GM23248 (cell line): ENCODE results near the gene KRT15. TPM values are rescaled to one million over a fixed set of nuclear protein-coding genes. Genes with fewer than 3 reads are reported as not detected.

Source experiments
- DNase-seq: peaks from one replicate; pipeline ENCODE4 v3.0.0-alpha.2; 2015
- H2AFZ ChIP-seq: fragments of 200-600 bp; sonication (generic); 2 replicates; pipeline ENCODE4 v1.6.1; 2016; ENCODE audit warnings: antibody characterized with exemption
- H3F3A ChIP-seq: fragments of 200-600 bp; sonication (generic); 2 replicates; pipeline ENCODE4 v1.6.1; 2016; ENCODE audit warnings: mild to moderate bottlenecking, antibody characterized with exemption, mixed run types; ENCODE audit not compliant: insufficient read depth
- H3K27ac ChIP-seq: fragments of 200-600 bp; sonication (generic); 2 replicates; pipeline ENCODE4 v1.5.1; 2016; ENCODE audit warnings: mild to moderate bottlenecking
- H3K27me3 ChIP-seq: fragments of 200-600 bp; sonication (generic); replicated peaks from 2 replicates; pipeline ENCODE4 v1.6.1; 2016; ENCODE audit warnings: mild to moderate bottlenecking; ENCODE audit not compliant: insufficient read depth
- H3K36me3 ChIP-seq: fragments of 200-600 bp; sonication (generic); 2 replicates; pipeline ENCODE4 v1.6.1; 2016; ENCODE audit warnings: low read depth, mild to moderate bottlenecking
- H3K4me1 ChIP-seq: fragments of 200-600 bp; sonication (generic); 2 replicates; pipeline ENCODE4 v1.6.1; 2016; ENCODE audit warnings: mild to moderate bottlenecking; ENCODE audit not compliant: insufficient read depth
- H3K4me2 ChIP-seq: fragments of 200-600 bp; sonication (generic); one replicate; pipeline ENCODE4 v1.6.1; 2016; ENCODE audit warnings: mild to moderate bottlenecking; ENCODE audit not compliant: unreplicated experiment
- H3K4me3 ChIP-seq: fragments of 200-600 bp; sonication (generic); 2 replicates; pipeline ENCODE4 v1.5.1; 2016; ENCODE audit warnings: mild to moderate bottlenecking
- H3K79me2 ChIP-seq: fragments of 200-600 bp; sonication (generic); 2 replicates; pipeline ENCODE4 v1.6.1; 2016; ENCODE audit warnings: mild to moderate bottlenecking; ENCODE audit not compliant: insufficient read depth
- H3K9ac ChIP-seq: fragments of 200-600 bp; sonication (generic); 2 replicates; pipeline ENCODE4 v1.6.1; 2016; ENCODE audit warnings: mild to moderate bottlenecking
- H3K9me2 ChIP-seq: fragments of 200-600 bp; sonication (generic); 2 replicates; pipeline ENCODE4 v1.6.1; 2016; ENCODE audit warnings: mixed run types, mild to moderate bottlenecking, moderate library complexity; ENCODE audit not compliant: insufficient read depth
- H3K9me3 ChIP-seq: fragments of 200-600 bp; sonication (generic); one replicate; pipeline ENCODE4 v1.6.1; 2017; ENCODE audit warnings: low read depth
- H4K20me1 ChIP-seq: fragments of 200-600 bp; sonication (generic); 2 replicates; pipeline ENCODE4 v1.6.0; 2016; ENCODE audit not compliant: insufficient read depth
- EZH2 ChIP-seq: fragments of 200-600 bp; sonication (generic); IDR thresholded peaks from 2 replicates; pipeline ENCODE4 v1.6.1; 2018; ENCODE audit warnings: antibody characterized with exemption, mild to moderate bottlenecking; ENCODE audit not compliant: insufficient read depth, poor library complexity, severe bottlenecking
- EZH2phosphoT487 ChIP-seq: fragments of 200-600 bp; sonication (generic); IDR thresholded peaks from 2 replicates; pipeline ENCODE4 v1.6.1; 2018; ENCODE audit warnings: antibody characterized with exemption, moderate library complexity, mild to moderate bottlenecking, low read depth; ENCODE audit not compliant: insufficient read depth
- WGBS, 2 experiments: methylation state at CpG; one replicate each; pipeline ENCODE4 v1.1.6; 2015 to 2017; ENCODE audit warnings: low lambda C conversion rate in 2 of 2, low coverage in 1 of 2; ENCODE audit errors: missing lambda C conversion rate in 2 of 2; 5-methylcytosine and 5-hydroxymethylcytosine counted together
- in situ Hi-C: fragments of 300-500 bp; cut with MboI; formaldehyde crosslinking; loops from 2 replicates; pipeline ENCODE4 v1.15.0; 2020
- polyA plus RNA-seq: library from polyadenylated mRNA; unstranded; fragments of >200 nt; fragmentation: Nextera tagmentation; extraction: Ambion mirVana; gene quantifications from 2 replicates; pipeline ENCODE4 v1.2.1, GENCODE V29; 2016
- total RNA-seq: library from RNA; depleted of rRNA; stranded (reverse); fragments of >200 nt; shearing (Covaris generic); gene quantifications from 2 replicates; pipeline ENCODE4 v1.2.3, GENCODE V29; 2014

KRT15 gene
- total and polyA plus RNA-seq, 2 experiments from 2014 or later: 0.65 to 2.3 TPM

DNA sequence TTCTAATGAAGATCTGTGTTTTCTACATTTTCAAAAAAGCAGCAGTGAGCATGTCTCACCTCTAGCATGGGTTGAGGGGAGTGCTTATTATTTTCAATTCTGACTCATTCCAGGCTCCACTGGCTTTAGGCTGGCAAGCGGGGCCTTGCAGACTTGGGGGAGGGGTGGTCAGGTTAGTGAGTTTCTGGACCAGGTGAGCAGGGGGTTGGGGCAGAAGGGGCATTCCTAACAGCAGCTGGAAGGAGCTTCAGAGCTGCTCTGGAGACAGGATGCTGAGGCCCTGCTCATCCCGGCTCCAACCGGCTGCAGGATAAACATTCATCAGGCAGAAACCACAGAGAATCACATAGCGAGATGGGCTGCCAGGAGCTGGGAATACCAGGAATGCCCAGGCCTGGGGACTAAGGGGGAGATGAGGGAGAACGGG is 19.9 kb upstream of the KRT15 start:
- Histone ChIP-seq H3K9me2 (no peaks in the 10 kb centered on the region), H3K27ac (no peak overlapping the region), H4K20me1 (no peaks in the 10 kb centered on the region), H3K9me3 (no peaks in the 10 kb centered on the region), H3K36me3 (no peaks in the 10 kb centered on the region), H3K4me3 (no peak overlapping the region), H3K4me1 (peaks cover 11% of the 10 kb centered on the region; the same call in 1 of the 2 replicates), H3K27me3 (no peaks in the 10 kb centered on the region), H3K79me2 (no peaks in the 10 kb centered on the region), H3K9ac (no peak overlapping the region), H3K4me2 (no peak overlapping the region), H3F3A (no peaks in the 10 kb centered on the region), H2AFZ (no peak overlapping the region)
- 51 to 71% methylated on average over 5 of the region's 5 CpGs for WGBS, 2 experiments
- TF ChIP-seq EZH2phosphoT487 (no peak), EZH2 (no peak)
- in situ Hi-C loops: no loop called here
- DNase-seq: peak; percentile 37

DNA sequence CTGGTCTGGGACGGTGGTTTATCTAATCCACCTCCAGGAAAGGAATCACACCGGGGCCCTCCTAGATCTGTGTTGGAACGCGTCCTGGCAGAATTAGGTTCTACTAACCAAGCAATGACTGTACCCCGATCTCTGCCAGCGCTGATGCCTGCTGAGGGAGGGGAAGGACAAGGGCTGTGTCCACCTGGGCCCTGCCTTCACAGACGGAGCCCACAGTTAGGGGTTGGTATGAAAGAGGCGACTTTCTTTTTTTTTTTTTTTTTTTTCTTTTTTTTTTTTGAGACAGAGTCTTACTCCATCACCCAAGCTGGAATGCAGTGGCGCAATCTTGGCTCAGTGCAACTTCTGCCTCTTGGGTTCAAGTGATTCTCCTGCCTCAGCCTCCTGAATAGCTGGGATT is 19.3 kb upstream of the KRT15 start:
- no peak for TF ChIP-seq EZH2phosphoT487
- TF ChIP-seq EZH2: no peak
- Histone ChIP-seq H3K4me1 (peaks cover 11% of the 10 kb centered on the region; the same call in 1 of the 2 replicates), H4K20me1 (no peaks in the 10 kb centered on the region), H2AFZ (no peak overlapping the region), H3K4me2 (no peak overlapping the region), H3K27me3 (no peaks in the 10 kb centered on the region), H3K36me3 (no peaks in the 10 kb centered on the region), H3K9me3 (no peaks in the 10 kb centered on the region), H3K27ac (no peak overlapping the region), H3K79me2 (no peaks in the 10 kb centered on the region), H3K9ac (no peak overlapping the region), H3K9me2 (no peaks in the 10 kb centered on the region), H3F3A (no peaks in the 10 kb centered on the region), H3K4me3 (no peak overlapping the region)
- WGBS, 2 experiments: 90 to 96% methylated on average over 9 of the region's 9 CpGs
- DNase-seq: no peak
- in situ Hi-C loops: no loop called here

DNA sequence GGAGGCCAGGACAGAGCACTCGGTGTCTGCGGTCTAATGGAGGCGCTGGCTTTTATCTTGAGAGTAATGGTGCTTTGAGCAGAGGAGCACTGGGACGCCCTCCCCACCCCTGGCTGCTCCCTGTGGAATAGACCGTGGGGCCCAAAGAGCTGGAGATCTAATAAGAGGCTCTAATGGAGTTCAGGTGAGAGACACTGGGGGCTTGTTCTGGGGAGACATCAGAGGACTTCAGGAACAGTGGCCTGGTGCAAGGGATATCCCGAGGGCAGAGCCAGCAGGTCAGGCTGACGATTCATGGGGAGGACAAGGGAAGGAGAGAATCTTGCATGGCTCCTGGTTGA is 18.9 kb upstream of the KRT15 start:
- Histone ChIP-seq H3K79me2 (no peaks in the 10 kb centered on the region), H3K4me3 (no peak overlapping the region), H3F3A (no peaks in the 10 kb centered on the region), H3K4me2 (no peak overlapping the region), H4K20me1 (no peaks in the 10 kb centered on the region), H3K9me3 (no peaks in the 10 kb centered on the region), H3K27ac (no peak overlapping the region), H3K36me3 (no peaks in the 10 kb centered on the region), H3K9ac (no peak overlapping the region), H2AFZ (no peak overlapping the region), H3K27me3 (no peaks in the 10 kb centered on the region), H3K4me1 (peaks cover 11% of the 10 kb centered on the region; the same call in 1 of the 2 replicates), H3K9me2 (no peaks in the 10 kb centered on the region)
- in situ Hi-C loops: no loop called here
- TF ChIP-seq EZH2phosphoT487: no peak
- TF ChIP-seq EZH2: no peak
- DNase-seq: no peak
- WGBS, 2 experiments: 88% methylated on average over 7 of the region's 7 CpGs

DNA sequence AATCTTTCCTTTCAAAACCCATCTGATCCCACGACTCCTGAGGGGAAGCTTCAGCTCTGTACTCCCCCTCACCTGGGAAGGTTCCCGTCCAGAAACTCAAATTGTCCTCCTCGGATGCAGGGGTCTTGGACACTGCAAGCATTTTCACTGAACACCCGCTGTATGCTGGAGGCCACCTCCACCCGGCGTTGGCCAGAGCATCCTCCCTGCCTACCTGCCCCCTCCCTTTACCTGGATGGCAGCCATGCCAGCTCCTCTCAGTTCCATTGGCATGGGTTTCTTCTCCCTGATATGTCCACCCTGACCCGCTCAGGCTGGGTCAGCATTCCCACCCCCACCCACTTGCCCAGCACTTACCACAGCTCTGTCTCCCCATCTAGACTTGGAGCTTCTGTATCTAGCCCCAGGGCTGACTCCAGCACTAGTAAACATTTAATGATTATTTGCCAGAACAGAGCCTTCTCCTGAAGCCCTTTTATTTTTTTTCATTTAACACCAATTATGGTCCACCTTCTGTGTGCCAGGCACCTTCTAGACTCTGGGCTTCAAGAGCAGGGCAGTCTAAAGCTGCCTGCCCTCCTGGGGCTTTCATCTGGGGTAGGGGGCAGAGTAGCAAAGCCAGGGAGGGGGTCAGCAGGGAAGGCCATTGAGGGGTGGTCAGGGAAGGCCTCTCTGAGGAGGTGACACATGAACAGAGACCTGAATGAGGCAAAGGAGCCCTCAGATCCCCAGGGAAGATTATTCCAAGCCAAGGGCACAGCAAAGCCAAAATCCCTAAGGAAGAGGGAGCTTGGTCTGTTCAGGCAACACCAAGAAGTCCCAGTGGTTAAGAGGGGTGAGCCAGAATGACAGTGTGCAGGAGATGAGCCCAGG is 18.3 kb upstream of the KRT15 start:
- no peak overlapping the region for H3K9ac ChIP-seq
- in situ Hi-C loops: no loop called here
- H3K36me3 ChIP-seq: no peaks in the 10 kb centered on the region
- H3F3A ChIP-seq: no peaks in the 10 kb centered on the region
- no peaks in the 10 kb centered on the region for H3K9me2 ChIP-seq
- no peak overlapping the region for H2AFZ ChIP-seq
- 84 to 88% methylated on average over 6 to 7 of the region's 7 CpGs for WGBS, 2 experiments
- H3K9me3 ChIP-seq: no peaks in the 10 kb centered on the region
- no peaks in the 10 kb centered on the region for H3K79me2 ChIP-seq
- H3K4me3 ChIP-seq: no peak overlapping the region
- TF ChIP-seq EZH2: no peak
- TF ChIP-seq EZH2phosphoT487: no peak
- no peaks in the 10 kb centered on the region for H3K27me3 ChIP-seq
- peaks cover 11% of the 10 kb centered on the region; the same call in 1 of the 2 replicates for H3K4me1 ChIP-seq
- DNase-seq: no peak
- H3K27ac ChIP-seq: no peak overlapping the region
- no peaks in the 10 kb centered on the region for H4K20me1 ChIP-seq
- no peak overlapping the region for H3K4me2 ChIP-seq
